ENCODE measurements around the gene SLC35D2. TPM values are rescaled to one million over a fixed set of nuclear protein-coding genes. Genes with fewer than 3 reads are reported as not detected.

SLC35D2 gene
- total RNA-seq, 1 experiment from 2014 or later, result 14.6 TPM

DNA sequence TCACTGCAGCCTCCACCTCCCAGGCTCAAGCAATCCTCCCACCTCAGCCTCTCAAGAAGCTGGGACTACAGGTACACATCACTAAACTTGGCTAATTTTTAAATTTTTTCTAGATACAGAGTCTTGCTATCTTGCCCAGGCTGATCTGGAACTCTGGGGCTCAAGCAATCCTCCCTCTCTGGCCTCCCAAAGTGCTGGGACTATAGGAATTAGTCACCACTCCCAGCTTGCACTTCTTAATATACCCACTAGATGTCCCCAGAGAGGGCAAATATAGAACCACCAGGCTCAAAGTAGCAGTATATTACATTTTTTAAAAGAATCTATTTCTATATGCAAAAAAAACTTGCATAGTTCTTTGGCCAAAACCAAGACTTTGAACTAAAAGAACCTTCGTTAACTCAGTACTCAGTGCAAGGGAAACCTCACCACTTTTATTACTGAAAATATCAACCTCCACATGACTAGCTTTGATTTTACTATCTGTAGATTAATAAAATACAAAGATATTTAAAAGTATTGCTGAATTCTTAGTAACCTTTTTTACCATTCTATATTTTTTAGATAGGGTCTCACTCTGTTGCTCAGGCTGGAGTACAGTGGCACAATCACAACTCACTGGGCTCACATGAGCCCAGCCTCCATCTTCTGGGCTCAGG is 55.7 kb downstream of the SLC35D2 start:
- no peak for DNase-seq (ENCODE audit: low spot score)
- Mint-ChIP-seq H3K4me1 (peaks cover 13% of the 10 kb centered on the region), H3K27ac (no peak overlapping the region), H3K36me3 (no peaks in the 10 kb centered on the region), H3K4me3 (no peak overlapping the region), H3K27me3 (ENCODE audit: low read depth) (no peaks in the 10 kb centered on the region), H3K9me3 (no peaks in the 10 kb centered on the region)
- ATAC-seq, result peak; percentile 53; the same call in 1 of the 2 replicates
- no peak for TF ChIP-seq AFF4 (CRISPR knock-in tag; IDR thresholded peaks at IDR 0.05; ENCODE audit: borderline replicate concordance)
- no peak for TF ChIP-seq MYBL2 (CRISPR knock-in tag; IDR thresholded peaks at IDR 0.05)
- no peak for TF ChIP-seq ATF6 (CRISPR knock-in tag; IDR thresholded peaks at IDR 0.05)
- no peak for TF ChIP-seq TCF7 (CRISPR knock-in tag; IDR thresholded peaks at IDR 0.05; ENCODE audit: low read depth)
- TF ChIP-seq ZNF317 (CRISPR knock-in tag; IDR thresholded peaks at IDR 0.05; ENCODE audit: borderline replicate concordance, low read depth), result no peak
- no peak for TF ChIP-seq SP1 (CRISPR knock-in tag; conservative IDR thresholded peaks at IDR 0.05)
- TF ChIP-seq CDX4 (CRISPR knock-in tag; IDR thresholded peaks at IDR 0.05; ENCODE audit: borderline replicate concordance), result no peak
- TF ChIP-seq, protein P1, sequence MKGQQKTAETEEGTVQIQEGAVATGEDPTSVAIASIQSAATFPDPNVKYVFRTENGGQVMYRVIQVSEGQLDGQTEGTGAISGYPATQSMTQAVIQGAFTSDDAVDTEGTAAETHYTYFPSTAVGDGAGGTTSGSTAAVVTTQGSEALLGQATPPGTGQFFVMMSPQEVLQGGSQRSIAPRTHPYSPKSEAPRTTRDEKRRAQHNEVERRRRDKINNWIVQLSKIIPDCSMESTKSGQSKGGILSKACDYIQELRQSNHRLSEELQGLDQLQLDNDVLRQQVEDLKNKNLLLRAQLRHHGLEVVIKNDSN (CRISPR knock-in tag; IDR thresholded peaks at IDR 0.05), result no peak
- TF ChIP-seq FOXK1 (CRISPR knock-in tag; IDR thresholded peaks at IDR 0.05), result no peak
- no peak for TF ChIP-seq NR2C2 (CRISPR knock-in tag; IDR thresholded peaks at IDR 0.05)
- no peak for TF ChIP-seq EMX1 (CRISPR knock-in tag; IDR thresholded peaks at IDR 0.05)
- TF ChIP-seq, protein P2, sequence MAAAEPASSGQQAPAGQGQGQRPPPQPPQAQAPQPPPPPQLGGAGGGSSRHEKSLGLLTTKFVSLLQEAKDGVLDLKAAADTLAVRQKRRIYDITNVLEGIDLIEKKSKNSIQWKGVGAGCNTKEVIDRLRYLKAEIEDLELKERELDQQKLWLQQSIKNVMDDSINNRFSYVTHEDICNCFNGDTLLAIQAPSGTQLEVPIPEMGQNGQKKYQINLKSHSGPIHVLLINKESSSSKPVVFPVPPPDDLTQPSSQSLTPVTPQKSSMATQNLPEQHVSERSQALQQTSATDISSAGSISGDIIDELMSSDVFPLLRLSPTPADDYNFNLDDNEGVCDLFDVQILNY (CRISPR knock-in tag; IDR thresholded peaks at IDR 0.05), result no peak
- TF ChIP-seq NR1H2 (CRISPR knock-in tag; IDR thresholded peaks at IDR 0.05), result no peak
- no peak for TF ChIP-seq CBFB (CRISPR knock-in tag; IDR thresholded peaks at IDR 0.05; ENCODE audit: low read depth)
- no peak for TF ChIP-seq SMAD3 (CRISPR knock-in tag; IDR thresholded peaks at IDR 0.05; ENCODE audit: borderline replicate concordance)
- TF ChIP-seq, protein P3, sequence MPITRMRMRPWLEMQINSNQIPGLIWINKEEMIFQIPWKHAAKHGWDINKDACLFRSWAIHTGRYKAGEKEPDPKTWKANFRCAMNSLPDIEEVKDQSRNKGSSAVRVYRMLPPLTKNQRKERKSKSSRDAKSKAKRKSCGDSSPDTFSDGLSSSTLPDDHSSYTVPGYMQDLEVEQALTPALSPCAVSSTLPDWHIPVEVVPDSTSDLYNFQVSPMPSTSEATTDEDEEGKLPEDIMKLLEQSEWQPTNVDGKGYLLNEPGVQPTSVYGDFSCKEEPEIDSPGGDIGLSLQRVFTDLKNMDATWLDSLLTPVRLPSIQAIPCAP (CRISPR knock-in tag; IDR thresholded peaks at IDR 0.05), result no peak
- peak; percentile 95 for TF ChIP-seq GTF2I (CRISPR knock-in tag; conservative IDR thresholded peaks at IDR 0.05)
- TF ChIP-seq, protein P4, sequence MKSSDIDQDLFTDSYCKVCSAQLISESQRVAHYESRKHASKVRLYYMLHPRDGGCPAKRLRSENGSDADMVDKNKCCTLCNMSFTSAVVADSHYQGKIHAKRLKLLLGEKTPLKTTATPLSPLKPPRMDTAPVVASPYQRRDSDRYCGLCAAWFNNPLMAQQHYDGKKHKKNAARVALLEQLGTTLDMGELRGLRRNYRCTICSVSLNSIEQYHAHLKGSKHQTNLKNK (CRISPR knock-in tag; IDR thresholded peaks at IDR 0.05), result no peak
- TF ChIP-seq ZNF281 (CRISPR knock-in tag; IDR thresholded peaks at IDR 0.05), result no peak
- TF ChIP-seq NR3C1 (CRISPR knock-in tag; conservative IDR thresholded peaks at IDR 0.05; ENCODE audit: low read depth), result no peak
- TF ChIP-seq NFATC4 (CRISPR knock-in tag; IDR thresholded peaks at IDR 0.05), result no peak
- peak; percentile 69; the same call in 1 of the 2 replicates for TF ChIP-seq ZNF121 (CRISPR knock-in tag; IDR thresholded peaks at IDR 0.05)
- peak; percentile 70 for TF ChIP-seq CTCF (IDR thresholded peaks at IDR 0.05)
- ChIA-PET POLR2A (no interaction called here), CTCF (interaction anchor here (0.6 to 3.2 kb wide), 19 partner anchors 11 to 339 kb away, joined by 3 to 25 read pairs (median 4); no protein-coding TSS in a partner anchor)
